ENCODE data around the gene SHISAL2A.

Gene SHISAL2A

DNA sequence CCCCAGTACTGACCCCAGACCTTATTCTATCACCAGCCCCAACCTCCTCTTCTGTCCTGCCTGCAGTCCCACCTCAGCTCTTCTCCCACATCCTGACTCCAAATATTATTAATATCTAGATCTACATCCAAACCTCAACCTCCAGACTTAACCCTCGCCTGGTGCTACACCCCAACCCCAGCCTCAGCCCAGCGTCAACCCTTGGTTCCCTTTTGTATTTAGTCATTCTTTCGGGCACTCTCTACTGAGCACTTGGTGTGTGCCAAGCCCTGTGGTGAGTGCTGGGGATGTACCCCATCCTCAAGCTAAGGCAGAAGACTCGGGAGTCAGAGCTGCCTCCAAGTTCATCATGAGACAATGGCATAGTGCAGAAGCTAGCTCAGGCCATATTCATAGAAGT is 1.1 kb downstream of the SHISAL2A start:
- Histone ChIP-seq H3K79me2 (ENCODE audit: insufficient read depth, low read depth) (no peaks in the 10 kb centered on the region), H3K4me1 (ENCODE audit: low read depth, poor library complexity, severe bottlenecking) (peaks cover 33% of the 10 kb centered on the region), H3K27me3 (ENCODE audit: insufficient read depth, low read depth) (no peaks in the 10 kb centered on the region)

DNA sequence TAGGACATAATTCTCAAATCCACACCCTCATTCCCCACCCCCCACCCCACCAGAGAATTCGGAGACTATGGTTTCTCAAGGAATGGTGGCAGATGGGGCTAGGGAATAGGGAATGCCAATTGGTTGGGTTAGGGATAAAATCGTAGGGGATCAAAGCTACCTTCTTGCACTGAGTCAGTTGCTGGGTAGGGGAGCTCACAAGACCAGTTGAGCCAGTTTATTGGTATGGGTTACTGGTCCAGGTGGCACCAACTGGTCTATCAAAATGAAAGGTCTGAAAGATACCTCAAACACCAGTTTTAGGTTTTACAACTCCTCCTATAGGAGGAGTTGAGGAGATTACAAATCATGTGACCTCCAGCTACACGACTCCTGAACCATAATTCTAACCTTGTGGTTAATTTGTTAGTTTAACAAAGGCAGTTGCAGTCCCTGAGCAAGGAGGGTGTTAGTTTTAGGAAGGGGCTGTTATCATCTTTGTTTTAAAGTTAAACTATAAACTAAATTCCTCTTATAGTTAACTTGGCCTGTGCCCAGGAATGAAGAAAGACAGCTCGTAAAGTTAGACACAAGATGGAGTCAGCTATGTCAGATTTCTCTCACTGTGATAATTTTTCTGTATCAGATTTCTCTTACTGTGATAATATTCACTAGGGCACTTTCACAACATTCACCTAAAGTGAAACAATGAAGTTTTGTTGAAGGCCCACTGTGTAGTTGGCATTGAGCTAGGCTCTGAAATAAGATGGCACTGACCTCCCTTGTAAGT is 2.5 kb downstream of the SHISAL2A start:
- Histone ChIP-seq H3K4me1 (ENCODE audit: low read depth, poor library complexity, severe bottlenecking) (peaks cover 33% of the 10 kb centered on the region), H2AFZ (ENCODE audit: low read depth) (peak overlapping the region; percentile 35; the same call in 1 of the 2 replicates), H3K79me2 (ENCODE audit: insufficient read depth, low read depth) (no peaks in the 10 kb centered on the region), H3K9ac (no peak overlapping the region), H3K4me2 (no peak overlapping the region), H3K27me3 (ENCODE audit: insufficient read depth, low read depth) (no peaks in the 10 kb centered on the region), H3K4me3 (IDR thresholded peaks at IDR 0.05; ENCODE audit: insufficient read depth, low read depth, low read length) (no peak overlapping the region), H3K27ac (no peak overlapping the region), H3K36me3 (ENCODE audit: insufficient read depth) (no peaks in the 10 kb centered on the region), H4K20me1 (ENCODE audit: insufficient read depth) (no peaks in the 10 kb centered on the region)
- TF ChIP-seq, protein P1, sequence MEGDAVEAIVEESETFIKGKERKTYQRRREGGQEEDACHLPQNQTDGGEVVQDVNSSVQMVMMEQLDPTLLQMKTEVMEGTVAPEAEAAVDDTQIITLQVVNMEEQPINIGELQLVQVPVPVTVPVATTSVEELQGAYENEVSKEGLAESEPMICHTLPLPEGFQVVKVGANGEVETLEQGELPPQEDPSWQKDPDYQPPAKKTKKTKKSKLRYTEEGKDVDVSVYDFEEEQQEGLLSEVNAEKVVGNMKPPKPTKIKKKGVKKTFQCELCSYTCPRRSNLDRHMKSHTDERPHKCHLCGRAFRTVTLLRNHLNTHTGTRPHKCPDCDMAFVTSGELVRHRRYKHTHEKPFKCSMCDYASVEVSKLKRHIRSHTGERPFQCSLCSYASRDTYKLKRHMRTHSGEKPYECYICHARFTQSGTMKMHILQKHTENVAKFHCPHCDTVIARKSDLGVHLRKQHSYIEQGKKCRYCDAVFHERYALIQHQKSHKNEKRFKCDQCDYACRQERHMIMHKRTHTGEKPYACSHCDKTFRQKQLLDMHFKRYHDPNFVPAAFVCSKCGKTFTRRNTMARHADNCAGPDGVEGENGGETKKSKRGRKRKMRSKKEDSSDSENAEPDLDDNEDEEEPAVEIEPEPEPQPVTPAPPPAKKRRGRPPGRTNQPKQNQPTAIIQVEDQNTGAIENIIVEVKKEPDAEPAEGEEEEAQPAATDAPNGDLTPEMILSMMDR (conservative IDR thresholded peaks at IDR 0.05; ENCODE audit: low read depth, low read length), result no peak

More for the DNA sequence above, 1.1 kb downstream of the SHISAL2A start:
- Histone ChIP-seq H3K4me3 (IDR thresholded peaks at IDR 0.05; ENCODE audit: insufficient read depth, low read depth, low read length) (no peak overlapping the region), H3K9ac (no peak overlapping the region), H3K36me3 (ENCODE audit: insufficient read depth) (no peaks in the 10 kb centered on the region), H3K27ac (no peak overlapping the region), H2AFZ (ENCODE audit: low read depth) (no peak overlapping the region), H4K20me1 (ENCODE audit: insufficient read depth) (no peaks in the 10 kb centered on the region), H3K4me2 (no peak overlapping the region)
- TF ChIP-seq, protein P1 (conservative IDR thresholded peaks at IDR 0.05; ENCODE audit: low read depth, low read length), result no peak

DNA sequence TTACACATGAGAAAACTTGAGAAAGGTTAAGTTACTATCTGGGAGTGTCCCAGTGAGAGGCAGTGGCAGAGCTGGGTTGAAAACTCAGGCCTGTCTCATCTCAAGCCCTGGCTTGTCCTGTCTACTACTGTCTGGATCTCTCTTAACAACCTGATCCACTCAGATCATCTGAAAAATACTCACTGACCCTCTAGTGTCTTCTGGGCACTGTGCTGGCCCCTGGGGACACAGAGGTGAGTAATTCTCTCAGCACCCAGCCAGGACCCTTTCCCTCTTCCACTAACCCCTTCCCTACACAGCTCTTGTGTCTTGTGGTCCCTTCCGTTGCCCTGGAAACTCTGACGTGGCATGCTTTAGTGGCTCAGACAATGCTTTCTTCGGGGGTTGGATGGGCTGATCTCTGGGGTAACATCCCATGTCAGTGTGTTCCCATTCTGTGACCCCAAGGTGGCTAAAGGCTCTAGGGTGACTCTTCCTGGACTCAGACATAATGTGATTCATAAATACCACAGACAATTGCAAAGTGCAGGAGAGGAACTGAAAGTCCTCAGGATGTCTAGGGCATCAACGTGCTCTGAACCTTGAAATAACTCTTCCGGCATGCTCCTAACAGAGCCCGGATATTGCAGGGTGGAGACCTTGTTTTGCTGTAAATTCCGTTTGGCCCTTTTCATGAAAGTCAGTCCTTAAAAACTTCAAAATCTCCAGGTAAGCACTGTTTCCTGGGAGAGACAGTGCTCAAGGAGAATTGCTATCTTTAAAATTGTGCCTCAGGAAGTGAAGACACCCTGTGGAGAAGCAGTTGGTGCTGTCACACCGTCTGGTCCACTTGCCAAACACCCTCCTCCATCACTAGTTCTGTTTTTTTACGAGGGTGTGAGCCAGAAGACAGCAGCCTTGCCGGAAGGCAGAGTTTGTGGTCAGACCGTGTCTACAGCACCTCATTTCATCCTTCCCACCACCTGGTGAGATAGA is 4.0 kb downstream of the SHISAL2A start:
- Histone ChIP-seq H3K27ac (peak overlapping the region; percentile 42), H3K9ac (peak overlapping the region; percentile 27; the same call in 1 of the 2 replicates), H3K4me1 (ENCODE audit: low read depth, poor library complexity, severe bottlenecking) (peaks cover 33% of the 10 kb centered on the region), H4K20me1 (ENCODE audit: insufficient read depth) (no peaks in the 10 kb centered on the region), H3K4me3 (IDR thresholded peaks at IDR 0.05; ENCODE audit: insufficient read depth, low read depth, low read length) (no peak overlapping the region), H3K4me2 (peak overlapping the region; percentile 80), H2AFZ (ENCODE audit: low read depth) (peak overlapping the region; percentile 87), H3K79me2 (ENCODE audit: insufficient read depth, low read depth) (no peaks in the 10 kb centered on the region), H3K36me3 (ENCODE audit: insufficient read depth) (no peaks in the 10 kb centered on the region), H3K27me3 (ENCODE audit: insufficient read depth, low read depth) (no peaks in the 10 kb centered on the region)
- TF ChIP-seq, protein P1 (conservative IDR thresholded peaks at IDR 0.05; ENCODE audit: low read depth, low read length), result no peak

DNA sequence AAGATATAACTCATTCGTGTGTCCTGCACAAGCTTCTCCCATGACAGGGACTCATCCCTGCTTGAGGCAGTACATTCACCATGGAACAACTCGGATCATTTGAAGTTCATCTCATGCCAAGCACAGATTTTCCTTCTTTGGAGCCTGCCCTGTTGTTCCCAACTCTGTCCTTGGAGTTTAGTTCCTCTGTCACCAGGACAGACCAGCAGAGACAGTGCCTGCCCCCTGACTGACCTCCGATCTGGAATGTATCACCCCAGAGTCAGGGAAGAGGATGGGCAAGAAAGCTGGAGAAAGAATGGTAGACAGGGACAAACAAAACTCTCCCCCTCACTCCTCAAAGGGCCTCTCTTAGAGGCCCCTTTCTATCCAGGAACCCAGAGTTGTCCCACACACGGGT is 5.0 kb downstream of the SHISAL2A start:
- H3K79me2 ChIP-seq (ENCODE audit: insufficient read depth, low read depth), result no peaks in the 10 kb centered on the region
- peaks cover 33% of the 10 kb centered on the region for H3K4me1 ChIP-seq (ENCODE audit: low read depth, poor library complexity, severe bottlenecking)
- peak overlapping the region; percentile 80; the same call in 1 of the 2 replicates for H3K4me2 ChIP-seq
- H3K36me3 ChIP-seq (ENCODE audit: insufficient read depth), result no peaks in the 10 kb centered on the region
- H3K4me3 ChIP-seq (IDR thresholded peaks at IDR 0.05; ENCODE audit: insufficient read depth, low read depth, low read length), result no peak overlapping the region
- TF ChIP-seq, protein P1 (conservative IDR thresholded peaks at IDR 0.05; ENCODE audit: low read depth, low read length), result no peak
- peak overlapping the region; percentile 42; the same call in 1 of the 2 replicates for H3K27ac ChIP-seq
- H3K9ac ChIP-seq, result no peak overlapping the region
- no peaks in the 10 kb centered on the region for H4K20me1 ChIP-seq (ENCODE audit: insufficient read depth)
- peak overlapping the region; percentile 87 for H2AFZ ChIP-seq (ENCODE audit: low read depth)
- no peaks in the 10 kb centered on the region for H3K27me3 ChIP-seq (ENCODE audit: insufficient read depth, low read depth)
